ENCODE data around the gene PTGIS. TPM values are rescaled to one million over a fixed set of nuclear protein-coding genes. Genes with fewer than 3 reads are reported as not detected.
"Not testable (repeated sequence)": the region's sequence is repeated elsewhere in the genome, so short reads cannot be mapped to it uniquely, and the experiment has no call there.

Gene PTGIS
- total RNA-seq (2021), result 26.9 and 30.3 TPM in 2 replicates
- Bru-seq, nascent RNA, result percentile 58 among the genes with signal in this experiment
- BruChase-seq, experiment 1, labeled RNA remaining after a 2-hour chase, result percentile 62 among the genes with signal in this experiment
- percentile 64 among the genes with signal in this experiment for BruChase-seq, experiment 2, labeled RNA remaining after a 6-hour chase
- long read RNA-seq, full-length matches to known transcripts, result 11 of 38 reads
- long read RNA-seq, partial matches to known transcripts, result 16 of 38 reads
- long read RNA-seq, other reads (novel, unspliced or antisense), result 11 of 38 reads

DNA sequence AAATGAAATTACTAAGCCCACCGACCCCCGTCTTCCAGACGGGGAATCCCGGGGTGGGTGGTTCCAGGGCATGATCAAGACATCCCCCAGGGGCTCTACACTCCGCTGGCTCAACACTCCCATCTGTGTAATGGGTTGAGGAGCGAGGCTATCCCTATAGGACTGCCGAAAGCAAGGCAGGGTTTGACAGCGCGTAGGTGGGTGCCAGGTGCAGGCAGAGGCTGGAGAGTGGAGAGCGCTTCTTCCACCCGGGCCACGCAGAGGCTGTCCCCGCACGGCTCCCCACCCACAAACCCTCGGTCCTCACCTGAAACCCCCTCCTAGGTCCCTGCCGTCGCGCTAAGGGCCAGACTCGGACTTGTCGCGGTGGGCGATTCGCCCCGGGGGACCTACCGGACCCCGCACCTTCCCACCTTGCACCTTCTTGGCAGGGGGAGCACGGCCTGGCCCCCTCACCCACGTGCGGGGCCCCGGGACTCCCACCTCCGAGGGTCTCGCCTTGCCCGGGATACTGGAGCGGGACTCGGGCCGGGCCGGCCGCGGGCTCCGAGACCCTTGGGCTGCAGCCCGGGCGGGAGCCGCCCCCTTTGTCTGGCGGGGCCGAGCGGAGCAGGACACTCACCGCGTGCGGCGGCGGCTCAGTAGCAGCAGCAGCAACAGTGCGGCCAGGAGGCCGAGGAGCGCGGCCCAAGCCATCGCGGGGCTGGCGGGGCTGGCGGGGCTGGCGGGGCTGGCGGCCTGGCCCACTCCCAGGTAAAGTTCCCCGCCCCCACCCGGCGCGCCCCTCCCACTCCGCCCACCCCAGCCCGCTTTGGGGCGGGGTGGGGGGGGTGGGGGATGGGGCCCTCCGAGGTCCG lies at the start of gene PTGIS:
PTGIS (minus strand) TSS at position 717 of the 857 bp plus-strand sequence; CDS start at position 696, 21 bp downstream.
- H3K9me2 ChIP-seq (ENCODE audit: insufficient read depth), result no peaks in the 10 kb centered on the region
- no TSS peak for BruUV-seq (replicated peaks)
- H3K79me2 ChIP-seq (ENCODE audit: low read depth), result peaks cover 46% of the 10 kb centered on the region
- H3F3A ChIP-seq (ENCODE audit: insufficient read depth, low read depth), result peaks cover 58% of the 10 kb centered on the region; the same call in 1 of the 2 replicates
- H2AFZ ChIP-seq, result peak within 1 kb of the TSS; percentile 75; the same call in 1 of the 2 replicates
- ChIA-PET POLR2A (ENCODE audit: unreplicated experiment) (no interaction called here), CTCF (interaction anchor here (0.7 kb wide), 1 partner anchor 13 kb away, joined by 5 read pairs; no protein-coding TSS in a partner anchor)
- H3K4me3 ChIP-seq, result peak within 1 kb of the TSS; percentile 58
- no peaks in the 10 kb centered on the region for H3K36me3 ChIP-seq (ENCODE audit: low read depth)
- H3K27ac ChIP-seq, result peak within 1 kb of the TSS; percentile 12; the same call in 1 of the 2 replicates
- TF ChIP-seq, protein P1, sequence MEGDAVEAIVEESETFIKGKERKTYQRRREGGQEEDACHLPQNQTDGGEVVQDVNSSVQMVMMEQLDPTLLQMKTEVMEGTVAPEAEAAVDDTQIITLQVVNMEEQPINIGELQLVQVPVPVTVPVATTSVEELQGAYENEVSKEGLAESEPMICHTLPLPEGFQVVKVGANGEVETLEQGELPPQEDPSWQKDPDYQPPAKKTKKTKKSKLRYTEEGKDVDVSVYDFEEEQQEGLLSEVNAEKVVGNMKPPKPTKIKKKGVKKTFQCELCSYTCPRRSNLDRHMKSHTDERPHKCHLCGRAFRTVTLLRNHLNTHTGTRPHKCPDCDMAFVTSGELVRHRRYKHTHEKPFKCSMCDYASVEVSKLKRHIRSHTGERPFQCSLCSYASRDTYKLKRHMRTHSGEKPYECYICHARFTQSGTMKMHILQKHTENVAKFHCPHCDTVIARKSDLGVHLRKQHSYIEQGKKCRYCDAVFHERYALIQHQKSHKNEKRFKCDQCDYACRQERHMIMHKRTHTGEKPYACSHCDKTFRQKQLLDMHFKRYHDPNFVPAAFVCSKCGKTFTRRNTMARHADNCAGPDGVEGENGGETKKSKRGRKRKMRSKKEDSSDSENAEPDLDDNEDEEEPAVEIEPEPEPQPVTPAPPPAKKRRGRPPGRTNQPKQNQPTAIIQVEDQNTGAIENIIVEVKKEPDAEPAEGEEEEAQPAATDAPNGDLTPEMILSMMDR (conservative IDR thresholded peaks at IDR 0.05), result no peak
- TF ChIP-seq EZH2 (IDR thresholded peaks at IDR 0.05; ENCODE audit: low read depth), result no peak
- no peaks in the 10 kb centered on the region for H3K27me3 ChIP-seq (ENCODE audit: insufficient read depth, low read depth)
- no peaks in the 10 kb centered on the region for H4K20me1 ChIP-seq (ENCODE audit: insufficient read depth)
- intact Hi-C loops (cut with micrococcal nuclease; ENCODE audit: unreplicated experiment), result no loop called here
- no peak for DNase-seq
- H3K9me3 ChIP-seq (ENCODE audit: insufficient read depth, low read depth), result no peaks in the 10 kb centered on the region
- peaks cover 30% of the 10 kb centered on the region for H3K4me1 ChIP-seq (replicated peaks; ENCODE audit: insufficient read depth)
- H3K4me2 ChIP-seq, result peak within 1 kb of the TSS; percentile 86

GRCh38 chr20:49617394-49617793 lies 49.5 kb upstream of the PTGIS start:
- H3K36me3 ChIP-seq (ENCODE audit: low read depth); DNase-seq; POLR2A ChIA-PET (ENCODE audit: unreplicated experiment); H3K9me3 ChIP-seq (ENCODE audit: insufficient read depth, low read depth); H3K9me2 ChIP-seq (ENCODE audit: insufficient read depth); H3K27me3 ChIP-seq (ENCODE audit: insufficient read depth, low read depth); H2AFZ ChIP-seq; BruUV-seq (replicated peaks); H3K4me3 ChIP-seq; H3K79me2 ChIP-seq (ENCODE audit: low read depth); H4K20me1 ChIP-seq (ENCODE audit: insufficient read depth); H3K27ac ChIP-seq; H3K4me2 ChIP-seq: not testable (repeated sequence)
- intact Hi-C loops (cut with micrococcal nuclease; ENCODE audit: unreplicated experiment), result loop anchor here (5.0 kb wide), 2 partner anchors 60 to 470 kb away; no protein-coding TSS in a partner anchor
- Histone ChIP-seq H3K4me1 (replicated peaks; ENCODE audit: insufficient read depth) (peaks cover 38% of the 10 kb centered on the region), H3F3A (ENCODE audit: insufficient read depth, low read depth) (peaks cover 40% of the 10 kb centered on the region)
- CTCF ChIA-PET, result interaction anchor here (0.5 kb wide), 1 partner anchor 279 kb away, joined by 3 read pairs; no protein-coding TSS in a partner anchor

DNA sequence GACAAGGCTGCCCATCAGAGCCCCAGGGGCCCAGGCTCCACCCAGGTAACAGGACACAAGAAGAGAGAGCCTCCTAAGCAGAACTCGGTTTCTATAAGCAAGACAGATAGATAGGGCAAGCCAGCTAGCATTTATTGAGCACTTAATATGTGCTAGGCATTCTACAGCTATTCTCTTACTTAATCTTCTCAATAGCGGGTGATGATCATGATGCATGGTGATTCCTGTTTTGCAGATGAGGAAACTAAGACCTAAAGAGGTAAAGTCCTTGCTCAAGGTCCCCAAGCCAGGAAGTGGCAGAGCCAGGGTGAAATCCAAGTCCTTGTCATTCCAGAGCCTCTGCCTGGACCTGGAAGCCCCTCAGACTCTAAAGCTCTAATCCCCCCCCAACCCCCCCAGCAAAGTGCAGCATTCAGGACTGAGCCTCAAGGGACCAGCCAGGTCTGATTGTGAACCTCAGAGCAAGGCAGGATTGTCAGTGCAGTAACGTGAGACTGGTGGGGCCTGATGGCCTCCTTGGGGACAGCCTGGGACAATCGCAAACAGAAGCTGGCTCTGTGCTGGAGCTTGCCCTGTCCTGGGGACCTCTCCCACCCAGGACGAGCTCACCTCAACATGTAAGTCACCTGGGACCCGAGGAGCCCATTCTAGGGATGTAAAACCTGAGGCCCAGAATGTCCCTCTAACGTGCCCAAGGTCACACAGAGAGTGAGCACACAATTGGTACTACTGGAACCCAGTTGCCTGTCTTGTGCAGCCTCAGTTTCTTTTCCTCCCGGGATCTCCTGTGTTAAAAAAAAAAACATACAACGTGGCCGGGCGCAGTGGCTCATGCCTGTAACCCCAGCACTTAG lies 48.4 kb upstream of the PTGIS start:
- Histone ChIP-seq H3K36me3 (ENCODE audit: low read depth) (no peaks in the 10 kb centered on the region), H3K27ac (peak overlapping the region; percentile 84), H2AFZ (no peak overlapping the region), H4K20me1 (ENCODE audit: insufficient read depth) (no peaks in the 10 kb centered on the region), H3F3A (ENCODE audit: insufficient read depth, low read depth) (peaks cover 34% of the 10 kb centered on the region), H3K9me3 (ENCODE audit: insufficient read depth, low read depth) (no peaks in the 10 kb centered on the region), H3K4me1 (replicated peaks; ENCODE audit: insufficient read depth) (peaks cover 46% of the 10 kb centered on the region), H3K4me3 (no peak overlapping the region), H3K9me2 (ENCODE audit: insufficient read depth) (no peaks in the 10 kb centered on the region), H3K4me2 (peak overlapping the region; percentile 59), H3K79me2 (ENCODE audit: low read depth) (no peaks in the 10 kb centered on the region), H3K27me3 (ENCODE audit: insufficient read depth, low read depth) (no peaks in the 10 kb centered on the region)
- no peak for TF ChIP-seq EZH2 (IDR thresholded peaks at IDR 0.05; ENCODE audit: low read depth)
- TF ChIP-seq, protein P1 (conservative IDR thresholded peaks at IDR 0.05), result no peak
- BruUV-seq (replicated peaks), result TSS peak; percentile 42
- intact Hi-C loops (cut with micrococcal nuclease; ENCODE audit: unreplicated experiment), result loop anchor here (5.0 kb wide), 2 partner anchors 61 to 471 kb away; no protein-coding TSS in a partner anchor
- DNase-seq, result no peak
- ChIA-PET CTCF (interaction anchor here (0.5 kb wide), 1 partner anchor 501 kb away, joined by 3 read pairs; no protein-coding TSS in a partner anchor), POLR2A (ENCODE audit: unreplicated experiment) (interaction anchor here (0.5 to 1.0 kb wide), 4 partner anchors 59 to 537 kb away, joined by 3 to 7 read pairs (median 4); no protein-coding TSS in a partner anchor)

All from PC-9 (cell line).